ENCODE data around the gene METTL13. TPM values are rescaled to one million over a fixed set of nuclear protein-coding genes. Genes with fewer than 3 reads are reported as not detected.

Gene METTL13
- total and polyA plus RNA-seq, 9 of the 15 experiments (the other 6 are each of a cell fraction or from before 2014, with no cell fraction given), result 18.9 to 78.9 (median 54.9) TPM

DNA sequence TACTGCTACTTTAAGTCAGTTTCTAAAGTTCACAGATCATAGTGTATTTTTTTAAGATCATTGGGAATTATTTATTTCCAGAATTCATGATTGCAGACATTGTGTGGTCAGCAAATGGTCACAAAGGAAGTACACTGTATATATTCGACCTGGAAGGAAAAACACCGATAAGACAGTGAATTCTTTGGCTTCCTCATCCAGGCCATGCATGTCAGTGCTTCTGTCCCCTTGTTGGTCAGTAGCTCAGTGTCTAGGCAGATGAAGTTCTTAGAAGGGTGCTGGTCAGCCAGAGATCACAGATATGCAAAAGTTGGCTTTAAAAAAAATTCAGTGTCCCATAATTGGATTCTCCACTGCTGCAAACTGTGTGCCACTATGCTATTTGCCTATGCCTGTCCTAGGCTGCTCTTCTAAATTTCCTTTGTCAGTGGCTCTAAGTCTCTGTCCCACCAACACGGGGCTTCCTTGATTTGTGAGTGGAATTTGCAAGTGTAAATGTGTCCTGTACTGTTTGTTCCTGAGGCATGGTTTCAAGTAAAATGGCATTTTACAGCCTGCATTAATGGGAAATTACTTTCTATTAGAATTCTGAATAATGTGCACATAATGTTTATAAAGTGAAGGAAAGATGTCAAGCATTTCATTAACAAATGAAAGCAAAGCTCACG lies 27.6 kb upstream of the METTL13 start (continued):
- no peak for TF ChIP-seq SP2 (IDR thresholded peaks at IDR 0.05; ENCODE audit: extremely low read depth, low read depth, low read length, poor library complexity, severe bottlenecking)

DNA sequence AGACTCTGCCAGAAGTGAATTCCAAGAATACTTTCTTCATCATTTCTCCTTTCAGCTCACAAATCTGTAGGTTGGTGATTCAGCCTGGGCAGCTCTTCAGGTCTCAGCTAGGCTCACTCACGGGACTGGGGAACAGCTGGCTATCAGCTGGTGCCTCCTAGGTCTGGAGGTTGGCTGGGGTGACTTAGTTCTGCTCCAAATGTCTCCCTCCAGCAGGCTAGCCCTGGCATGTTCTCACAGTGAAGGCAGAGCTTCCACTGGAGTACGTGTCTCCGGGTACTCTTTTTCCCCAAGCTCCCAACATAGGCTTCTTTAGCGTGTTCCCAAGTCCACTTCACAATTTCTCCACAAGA lies 27.1 kb upstream of the METTL13 start:
- peak; percentile 65 for ATAC-seq
- Histone ChIP-seq H3K9me1 (ENCODE audit: control insufficient read depth, insufficient read depth, low read length) (no peaks in the 10 kb centered on the region), H3K4me1 (replicated peaks in 1 of 2; ENCODE audit: control insufficient read depth in 2 of 2, insufficient read depth in 2 of 2, low read length in 2 of 2) (peaks cover 16 to 25% of the 10 kb centered on the region in 2 experiments), H3K27me3 (ENCODE audit: control insufficient read depth in 2 of 2, insufficient read depth in 2 of 2, low read length in 2 of 2) (no peaks in the 10 kb centered on the region), H4K20me1 (replicated peaks; ENCODE audit: control insufficient read depth, insufficient read depth, low read length) (no peaks in the 10 kb centered on the region), H3K79me2 (ENCODE audit: control insufficient read depth, insufficient read depth, low read length) (no peaks in the 10 kb centered on the region), H3K36me3 (ENCODE audit: control insufficient read depth, insufficient read depth, low read length) (no peaks in the 10 kb centered on the region), H3K4me2 (ENCODE audit: insufficient read depth, low read length) (peak overlapping the region; percentile 19; the same call in 1 of the 2 replicates), H3K27ac (ENCODE audit: extremely low read depth, low read depth, low read length) (peak overlapping the region; percentile 20; the same call in 1 of the 3 replicates), H3K9ac (ENCODE audit: insufficient read depth in 1 of 2, low read depth in 2 of 2, low read length in 2 of 2) (peak overlapping the region in 1 of 2 experiments; percentile 70; a peak in 1 of 4 replicates), H2AFZ (ENCODE audit: low read depth, low read length) (peak overlapping the region; percentile 87), H3K9me3 (replicated peaks; ENCODE audit: control insufficient read depth, insufficient read depth, low read depth, low read length) (0 out of 2 replicates have a peak, but pooled peaks cover 4% of the 10 kb centered on the region), H3K4me3 (no peak overlapping the region)
- CTCF ChIA-PET (ENCODE audit: low intra/inter-chr PET ratio), result no interaction called here
- peak; percentile 57 for FAIRE-seq
- no TSS peak for BruUV-seq (replicated peaks)
- in situ Hi-C loops (cut with MboI), result no loop called here
- 43% methylated on average over 4 of the region's 4 CpGs for WGBS (ENCODE audit: insufficient coverage, low coverage, missing lambda C conversion rate)
- intact Hi-C loops (cut with micrococcal nuclease), result no loop called here
- POLR2A ChIA-PET, result interaction anchor here (0.7 to 3.8 kb wide), 6 partner anchors 10 to 1628 kb away, joined by 3 to 24 read pairs (median 4); partner anchors contain the start of genes METTL13 and VAMP4
- DNase-seq (ENCODE audit: extremely low read depth in 1 of 4, low spot score in 3 of 4), result peak in 2 of 4 experiments; percentile 50 to 56
- TF ChIP-seq LCOR (CRISPR knock-in tag; IDR thresholded peaks at IDR 0.05), result no peak
- peak; percentile 77 for TF ChIP-seq TAF9B (IDR thresholded peaks at IDR 0.05; ENCODE audit: partially characterized antibody)
- TF ChIP-seq KDM1A (IDR thresholded peaks at IDR 0.05), result peak in 1 of 2 experiments; percentile 28; a peak in 1 of 4 replicates
- TF ChIP-seq, protein P1, sequence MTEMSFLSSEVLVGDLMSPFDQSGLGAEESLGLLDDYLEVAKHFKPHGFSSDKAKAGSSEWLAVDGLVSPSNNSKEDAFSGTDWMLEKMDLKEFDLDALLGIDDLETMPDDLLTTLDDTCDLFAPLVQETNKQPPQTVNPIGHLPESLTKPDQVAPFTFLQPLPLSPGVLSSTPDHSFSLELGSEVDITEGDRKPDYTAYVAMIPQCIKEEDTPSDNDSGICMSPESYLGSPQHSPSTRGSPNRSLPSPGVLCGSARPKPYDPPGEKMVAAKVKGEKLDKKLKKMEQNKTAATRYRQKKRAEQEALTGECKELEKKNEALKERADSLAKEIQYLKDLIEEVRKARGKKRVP (CRISPR knock-in tag; IDR thresholded peaks at IDR 0.05), result no peak
- no peak for TF ChIP-seq MAFK (IDR thresholded peaks at IDR 0.05; ENCODE audit: low read length)
- TF ChIP-seq HNRNPL (IDR thresholded peaks at IDR 0.05; ENCODE audit: low read depth, low read length), result no peak
- TF ChIP-seq CBFA2T3 (IDR thresholded peaks at IDR 0.05), result peak; percentile 52
- TF ChIP-seq BHLHE40 (IDR thresholded peaks at IDR 0.05; ENCODE audit: low read length), result peak; percentile 95
- TF ChIP-seq, protein P2, sequence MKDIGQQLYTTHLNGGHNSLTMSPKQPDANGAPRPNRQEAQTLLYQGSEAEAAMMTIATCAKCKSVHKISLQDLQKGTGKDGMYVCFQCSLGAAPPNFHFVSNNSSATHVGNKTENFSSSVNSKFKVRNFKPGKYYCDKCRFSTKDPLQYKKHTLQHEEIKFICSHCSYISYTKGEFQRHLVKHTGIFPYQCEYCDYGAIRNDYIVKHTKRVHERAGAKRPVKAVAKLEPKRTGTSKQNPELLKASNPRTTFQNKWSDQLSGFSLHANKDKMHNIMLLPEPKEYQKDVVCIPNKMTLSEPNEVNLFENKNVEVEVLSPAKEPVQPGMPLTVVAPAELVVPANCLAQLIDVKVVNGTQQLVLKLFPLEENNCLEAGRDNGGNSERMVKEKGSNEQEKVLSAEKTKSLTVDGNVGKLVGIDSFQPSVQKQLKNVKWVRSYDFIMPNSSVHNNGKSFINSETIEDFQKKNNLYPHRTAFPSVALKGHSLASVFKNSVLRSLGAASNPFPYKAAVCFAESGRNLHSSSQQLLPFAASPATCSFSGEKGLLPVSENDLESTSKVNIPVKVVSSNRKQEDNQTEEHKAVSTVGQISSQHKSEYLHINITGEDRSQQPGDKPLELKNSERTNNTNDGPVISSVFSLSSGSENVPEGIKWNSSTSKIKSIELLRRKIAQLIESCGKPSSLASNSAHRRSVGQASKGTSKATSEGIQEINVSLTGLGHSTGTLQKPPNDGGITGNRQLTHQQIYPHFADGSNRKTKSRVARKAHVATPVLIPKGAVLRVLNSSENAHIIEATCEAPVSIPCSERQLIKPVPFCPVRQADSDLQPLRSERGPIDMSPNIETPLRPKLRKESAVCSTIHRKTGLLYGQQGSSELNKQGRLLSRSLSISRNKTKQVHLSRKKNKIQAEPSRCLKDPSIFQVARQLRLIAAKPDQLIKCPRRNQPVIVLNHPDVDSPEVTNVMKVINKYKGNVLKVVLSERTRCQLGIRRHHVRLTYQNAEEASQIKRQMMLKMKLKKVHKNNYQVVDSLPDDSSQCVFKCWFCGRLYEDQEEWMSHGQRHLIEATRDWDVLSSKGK (CRISPR knock-in tag; IDR thresholded peaks at IDR 0.05), result no peak
- no peak for TF ChIP-seq TEAD2 (tag; IDR thresholded peaks at IDR 0.05)
- TF ChIP-seq HNRNPLL (IDR thresholded peaks at IDR 0.05; ENCODE audit: low read depth, low read length, poor library complexity, severe bottlenecking), result no peak
- no peak for TF ChIP-seq CCAR2 (IDR thresholded peaks at IDR 0.05; ENCODE audit: low read depth, low read length)
- TF ChIP-seq RAD21 (CRISPR knock-in tag; conservative IDR thresholded peaks at IDR 0.05 in 1 of 2, IDR thresholded peaks at IDR 0.05 in 1 of 2), result no peak
- TF ChIP-seq, protein P3, sequence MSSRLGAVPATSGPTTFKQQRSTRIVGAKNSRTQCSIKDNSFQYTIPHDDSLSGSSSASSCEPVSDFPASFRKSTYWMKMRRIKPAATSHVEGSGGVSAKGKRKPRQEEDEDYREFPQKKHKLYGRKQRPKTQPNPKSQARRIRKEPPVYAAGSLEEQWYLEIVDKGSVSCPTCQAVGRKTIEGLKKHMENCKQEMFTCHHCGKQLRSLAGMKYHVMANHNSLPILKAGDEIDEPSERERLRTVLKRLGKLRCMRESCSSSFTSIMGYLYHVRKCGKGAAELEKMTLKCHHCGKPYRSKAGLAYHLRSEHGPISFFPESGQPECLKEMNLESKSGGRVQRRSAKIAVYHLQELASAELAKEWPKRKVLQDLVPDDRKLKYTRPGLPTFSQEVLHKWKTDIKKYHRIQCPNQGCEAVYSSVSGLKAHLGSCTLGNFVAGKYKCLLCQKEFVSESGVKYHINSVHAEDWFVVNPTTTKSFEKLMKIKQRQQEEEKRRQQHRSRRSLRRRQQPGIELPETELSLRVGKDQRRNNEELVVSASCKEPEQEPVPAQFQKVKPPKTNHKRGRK (tag; IDR thresholded peaks at IDR 0.05), result no peak
